Motor neuron (in vitro differentiated cells): ENCODE measurements around the gene FBXO31. TPM values are rescaled to one million over a fixed set of nuclear protein-coding genes. Genes with fewer than 3 reads are reported as not detected.

Experiments used
- ATAC-seq, 8 experiments: fragments of 200-7000 bp; cut with Tn5 transposase; replicated peaks in 6 of 8; 2 replicates each; pipeline ENCODE4 v1.8.0; 2021; ENCODE audit warnings: mild to moderate bottlenecking in 8 of 8, moderate library complexity in 8 of 8
- H3K27ac ChIP-seq, 2 donors: fragments of 250-450 bp; sonication (Bioruptor Pico); 2 replicates each; pipeline ENCODE4 v1.9.0; 2021; ENCODE audit warnings: antibody characterized with exemption in 2 of 2, mild to moderate bottlenecking in 2 of 2, moderate library complexity in 1 of 2
- H3K4me1 ChIP-seq, 2 donors: fragments of 250-450 bp; sonication (Bioruptor Pico); replicated peaks in 1 of 2; 2 replicates each; pipeline ENCODE4 v1.6.1; 2021; ENCODE audit warnings: antibody characterized with exemption in 2 of 2, mild to moderate bottlenecking in 2 of 2, moderate library complexity in 1 of 2
- H3K4me3 ChIP-seq, 5 donors: fragments of 250-450 bp; sonication (Bioruptor Pico); 2 replicates each; pipeline ENCODE4 v1.9.0; 2021; ENCODE audit warnings: antibody characterized with exemption in 5 of 5, mild to moderate bottlenecking in 5 of 5, moderate library complexity in 4 of 5
- WGBS, 10 experiments: fragments of 450-650 bp; shearing (Covaris generic); methylation state at CpG; one replicate each; pipeline ENCODE4 v1.0.0; 2022; 5-methylcytosine and 5-hydroxymethylcytosine counted together
- in situ Hi-C, 9 experiments: fragments of 400-800 bp; cut with MboI; loops; one replicate each; pipeline ENCODE4 v1.15.0; 2021; ENCODE audit warnings: low sequenced_read_pairs in 9 of 9, low pct_unique_long_range_greater_than_20kb in 2 of 9; ENCODE audit not compliant: unreplicated experiment in 9 of 9
- total RNA-seq, 8 experiments: library from RNA; unstranded; fragments of 300-600 nt; gene quantifications; 2 replicates each; pipeline versions ENCODE4 v1.2.3 to v1.2.4, GENCODE V29; 2022

FBXO31 gene
- total RNA-seq, 8 experiments from 2014 or later: 12.2 to 23.2 (median 18.0) TPM

GRCh38 chr16:87418644-87419043 lies 35.1 kb upstream of the FBXO31 start:
- ATAC-seq: no peak
- Histone ChIP-seq H3K4me3 (no peak overlapping the region), H3K27ac (no peak overlapping the region), H3K4me1 (no peaks in the 10 kb centered on the region)
- in situ Hi-C loops: loop anchor here in 1 of 9 experiments (25.0 kb wide), 1 partner anchor 219 kb away; no protein-coding TSS in a partner anchor
- WGBS, 10 experiments: 77 to 100% (median 90%) methylated on average over 1 to 6 of the region's 6 CpGs; no CpG with 5 or more reads in 3 of the 10 experiments

GRCh38 chr16:87418216-87418615 lies 34.6 kb upstream of the FBXO31 start:
- ATAC-seq: no peak
- Histone ChIP-seq H3K4me3 (no peak overlapping the region), H3K27ac (no peak overlapping the region), H3K4me1 (no peaks in the 10 kb centered on the region)
- in situ Hi-C loops: loop anchor here in 1 of 9 experiments (25.0 kb wide), 1 partner anchor 219 kb away; no protein-coding TSS in a partner anchor
- 88 to 100% (median 93%) methylated on average over 1 to 13 of the region's 18 CpGs; no CpG with 5 or more reads in 3 of the 10 experiments for WGBS, 10 experiments

DNA sequence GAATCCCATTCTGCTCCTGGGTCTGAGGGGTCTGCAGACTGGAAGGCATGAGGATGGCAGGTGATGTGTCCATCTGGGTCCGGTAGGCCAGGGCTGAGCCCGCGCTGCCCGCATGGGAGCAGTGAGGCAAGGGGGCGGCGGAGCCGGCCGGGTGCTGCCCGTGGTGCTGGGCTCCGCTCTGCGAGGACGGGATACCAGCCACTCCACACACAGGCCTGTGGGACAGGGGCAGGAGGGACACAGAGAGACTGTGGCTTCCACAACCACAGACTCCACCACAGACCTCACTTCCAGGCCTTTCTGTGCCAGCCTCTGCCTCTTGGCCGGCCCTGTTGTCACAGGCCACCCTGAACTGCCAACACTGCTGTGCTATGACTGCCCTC lies 33.9 kb upstream of the FBXO31 start:
- Histone ChIP-seq H3K4me1 (no peaks in the 10 kb centered on the region), H3K4me3 (no peak overlapping the region), H3K27ac (no peak overlapping the region)
- in situ Hi-C loops: loop anchor here in 1 of 9 experiments (25.0 kb wide), 1 partner anchor 220 kb away; no protein-coding TSS in a partner anchor
- peak in 2 of 8 experiments; percentile 25 to 27 for ATAC-seq
- 100% methylated on average over 1 of the region's 13 CpGs; no CpG with 5 or more reads in 8 of the 10 experiments for WGBS, 10 experiments

DNA sequence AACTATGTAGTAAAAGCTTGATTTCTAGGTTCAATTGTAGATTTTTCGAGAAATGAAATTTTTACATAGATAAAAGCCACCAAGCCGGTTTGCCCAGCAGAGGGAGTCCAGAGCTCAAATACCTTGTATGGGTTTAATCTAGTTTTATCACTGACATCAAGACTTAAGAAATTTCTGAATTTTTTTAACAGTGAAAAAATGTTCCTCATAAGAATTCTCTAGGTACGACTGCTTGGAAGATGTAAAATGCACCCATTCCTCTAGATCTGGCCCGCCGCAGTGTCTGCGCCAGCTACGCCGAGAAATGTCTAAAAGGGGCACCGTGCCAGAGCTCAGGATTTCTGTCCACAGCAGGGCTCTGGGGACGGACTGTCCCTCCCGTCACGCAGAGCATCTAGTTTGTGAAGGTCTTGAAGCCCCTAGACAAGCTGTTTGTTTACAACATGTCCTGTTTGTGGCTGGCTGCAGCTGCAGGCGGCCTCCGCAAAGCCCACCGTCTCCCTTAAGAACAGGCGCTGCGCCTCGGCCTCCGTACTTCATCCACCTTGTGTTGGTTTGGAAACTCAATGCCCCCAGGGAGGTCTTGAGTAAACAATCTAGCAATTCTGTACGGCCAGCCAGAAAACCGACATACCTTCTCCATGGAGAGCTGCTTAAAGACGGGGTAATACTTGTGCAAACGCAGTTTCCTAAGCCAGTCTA lies 33.4 kb upstream of the FBXO31 start:
- ATAC-seq: peak in 2 of 8 experiments; percentile 19 to 71
- Histone ChIP-seq H3K27ac (no peak overlapping the region), H3K4me1 (no peaks in the 10 kb centered on the region), H3K4me3 (no peak overlapping the region)
- WGBS, 10 experiments: 54 to 100% (median 82%) methylated on average over 1 to 16 of the region's 23 CpGs; no CpG with 5 or more reads in 1 of the 10 experiments
- in situ Hi-C loops: loop anchor here in 1 of 9 experiments (25.0 kb wide), 1 partner anchor 220 kb away; no protein-coding TSS in a partner anchor

DNA sequence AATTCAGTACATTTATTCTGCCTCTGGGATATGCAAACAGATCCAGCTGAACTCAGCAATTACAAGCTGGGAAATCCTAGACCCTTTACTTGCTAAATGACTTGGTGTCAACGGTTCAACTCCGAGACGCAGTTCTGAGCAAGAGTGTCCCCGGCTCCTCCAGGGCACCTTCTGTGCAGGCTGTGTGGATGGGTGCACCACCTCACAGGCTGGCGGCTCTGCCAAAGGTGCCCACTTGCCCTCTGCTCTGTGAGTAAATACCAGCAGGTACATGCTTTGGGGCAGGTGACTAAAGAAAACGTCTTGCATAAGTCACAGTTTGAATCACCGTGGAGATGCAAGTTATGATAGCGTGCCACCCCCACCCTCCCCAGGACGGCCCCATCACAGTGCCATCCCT lies 31.9 kb upstream of the FBXO31 start:
- no peaks in the 10 kb centered on the region for H3K4me1 ChIP-seq
- in situ Hi-C loops: loop anchor here in 1 of 9 experiments (25.0 kb wide), 1 partner anchor 222 kb away; no protein-coding TSS in a partner anchor
- no peak for ATAC-seq
- no peak overlapping the region for H3K27ac ChIP-seq
- no peak overlapping the region for H3K4me3 ChIP-seq
- 72 to 100% (median 89%) methylated on average over 1 to 5 of the region's 9 CpGs; no CpG with 5 or more reads in 5 of the 10 experiments for WGBS, 10 experiments

DNA sequence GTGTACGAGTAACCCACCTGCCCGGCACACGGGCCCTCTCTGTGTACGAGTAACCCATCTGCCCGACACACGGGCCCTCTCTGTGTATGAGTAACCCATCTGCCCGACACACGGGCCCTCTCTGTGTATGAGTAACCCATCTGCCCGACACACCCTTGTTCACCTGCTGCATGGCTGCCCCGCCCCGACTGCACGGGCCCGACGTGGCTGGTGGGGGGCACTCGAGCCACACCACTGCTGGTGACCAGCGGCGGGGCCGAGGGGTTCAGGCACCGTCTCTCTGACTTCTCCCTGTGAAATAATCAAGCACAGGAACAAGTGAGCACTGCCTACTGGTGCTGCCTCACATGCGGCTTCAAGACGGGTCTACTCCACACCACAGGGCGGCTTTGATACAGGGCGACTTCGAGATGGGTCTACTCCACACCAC lies 30.7 kb upstream of the FBXO31 start:
- in situ Hi-C loops: loop anchor here in 1 of 9 experiments (25.0 kb wide), 1 partner anchor 223 kb away; no protein-coding TSS in a partner anchor
- ATAC-seq: peak in 1 of 8 experiments; percentile 61
- no peak overlapping the region for H3K4me3 ChIP-seq
- 83 to 100% (median 100%) methylated on average over 1 to 5 of the region's 24 CpGs; no CpG with 5 or more reads in 7 of the 10 experiments for WGBS, 10 experiments
- no peak overlapping the region for H3K27ac ChIP-seq
- H3K4me1 ChIP-seq: no peaks in the 10 kb centered on the region

GRCh38 chr16:87412996-87413421 lies 29.4 kb upstream of the FBXO31 start:
- H3K4me3 ChIP-seq: no peak overlapping the region
- WGBS, 10 experiments: 80 to 100% (median 100%) methylated on average over 1 to 3 of the region's 27 CpGs; no CpG with 5 or more reads in 6 of the 10 experiments
- peak in 4 of 8 experiments; percentile 6 to 30 (median 24) for ATAC-seq
- in situ Hi-C loops: loop anchor here in 1 of 9 experiments (25.0 kb wide), 1 partner anchor 224 kb away; no protein-coding TSS in a partner anchor
- H3K27ac ChIP-seq: no peak overlapping the region
- no peaks in the 10 kb centered on the region for H3K4me1 ChIP-seq

DNA sequence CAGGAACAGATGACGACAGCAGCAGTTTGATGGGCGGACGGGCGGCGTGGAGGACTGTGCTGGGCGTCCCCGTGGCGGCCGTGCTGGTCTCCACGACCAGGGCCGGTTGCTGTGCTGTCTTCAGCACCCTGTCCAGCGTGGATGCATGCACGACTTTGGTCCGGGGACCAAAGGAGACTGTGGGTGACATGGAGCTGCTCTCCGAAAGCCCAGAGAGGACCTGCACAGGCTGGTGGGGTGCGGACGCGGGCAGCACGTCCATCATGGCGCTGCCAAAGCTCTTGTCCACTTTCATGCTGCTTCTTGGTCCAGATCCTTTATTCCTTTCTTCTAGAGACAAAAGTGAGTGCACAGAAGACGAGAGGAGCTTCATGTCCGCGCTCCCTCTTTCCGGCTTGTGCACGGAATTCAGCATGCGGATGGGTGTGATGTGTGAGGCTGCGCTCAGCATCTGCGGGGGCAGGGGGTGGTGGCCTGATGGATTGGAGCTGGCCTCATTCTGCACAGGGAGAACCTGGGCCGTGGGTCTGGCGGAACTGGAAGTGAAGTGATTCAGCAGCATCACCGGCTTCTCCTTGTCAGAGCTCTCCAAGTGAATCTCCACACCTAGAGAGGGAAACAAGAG lies 28.9 kb upstream of the FBXO31 start:
- no peak overlapping the region for H3K27ac ChIP-seq
- WGBS, 10 experiments: 80 to 100% (median 93%) methylated on average over 1 to 16 of the region's 31 CpGs; no CpG with 5 or more reads in 5 of the 10 experiments
- H3K4me3 ChIP-seq: no peak overlapping the region
- ATAC-seq: peak in 5 of 8 experiments; percentile 4 to 33 (median 28)
- no peaks in the 10 kb centered on the region for H3K4me1 ChIP-seq
- in situ Hi-C loops: loop anchor here in 1 of 9 experiments (25.0 kb wide), 1 partner anchor 225 kb away; no protein-coding TSS in a partner anchor

GRCh38 chr16:87411375-87412271 lies 28.0 kb upstream of the FBXO31 start:
- H3K27ac ChIP-seq: no peak overlapping the region
- H3K4me3 ChIP-seq: no peak overlapping the region
- H3K4me1 ChIP-seq: no peaks in the 10 kb centered on the region
- ATAC-seq: peak in 5 of 8 experiments; percentile 13 to 23 (median 19)
- WGBS, 10 experiments: 89 to 100% (median 96%) methylated on average over 2 to 16 of the region's 49 CpGs; no CpG with 5 or more reads in 2 of the 10 experiments
- in situ Hi-C loops: loop anchor here in 1 of 9 experiments (25.0 kb wide), 1 partner anchor 226 kb away; no protein-coding TSS in a partner anchor

DNA sequence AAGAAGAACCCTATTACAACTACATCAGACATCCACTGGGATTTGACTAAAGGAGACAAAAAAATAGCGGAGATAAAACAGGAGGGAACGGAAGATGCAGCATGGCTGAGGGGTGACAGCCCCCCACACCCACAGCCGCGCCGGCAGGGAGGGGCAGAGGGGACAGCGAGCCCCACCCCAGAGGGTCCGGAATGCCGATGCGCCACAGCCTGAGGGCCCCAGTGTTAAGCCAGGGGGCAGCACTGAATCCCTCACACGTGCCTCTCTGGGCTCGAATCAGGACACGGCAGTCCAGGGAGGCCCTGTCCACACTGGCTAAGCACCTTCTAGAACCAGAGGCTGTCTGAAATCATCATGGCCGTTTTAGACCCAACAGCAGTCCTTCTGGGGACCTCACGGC lies 27.4 kb upstream of the FBXO31 start:
- 83 to 100% (median 93%) methylated on average over 1 to 4 of the region's 14 CpGs; no CpG with 5 or more reads in 5 of the 10 experiments for WGBS, 10 experiments
- in situ Hi-C loops: loop anchor here in 1 of 9 experiments (25.0 kb wide), 1 partner anchor 226 kb away; no protein-coding TSS in a partner anchor
- H3K27ac ChIP-seq: no peak overlapping the region

GRCh38 chr16:87410530-87410929 lies 27.0 kb upstream of the FBXO31 start:
- H3K4me3 ChIP-seq: no peak overlapping the region
- H3K4me1 ChIP-seq: no peaks in the 10 kb centered on the region
- WGBS, 10 experiments: 80 to 97% (median 96%) methylated on average over 1 to 6 of the region's 11 CpGs; no CpG with 5 or more reads in 6 of the 10 experiments
- H3K27ac ChIP-seq: no peak overlapping the region
- ATAC-seq: no peak
- in situ Hi-C loops: loop anchor here in 1 of 9 experiments (25.0 kb wide), 1 partner anchor 227 kb away; no protein-coding TSS in a partner anchor

More for the DNA sequence above, 27.4 kb upstream of the FBXO31 start:
- peak in 2 of 8 experiments; percentile 12 to 25 for ATAC-seq
- H3K4me1 ChIP-seq: no peaks in the 10 kb centered on the region
- H3K4me3 ChIP-seq: no peak overlapping the region

DNA sequence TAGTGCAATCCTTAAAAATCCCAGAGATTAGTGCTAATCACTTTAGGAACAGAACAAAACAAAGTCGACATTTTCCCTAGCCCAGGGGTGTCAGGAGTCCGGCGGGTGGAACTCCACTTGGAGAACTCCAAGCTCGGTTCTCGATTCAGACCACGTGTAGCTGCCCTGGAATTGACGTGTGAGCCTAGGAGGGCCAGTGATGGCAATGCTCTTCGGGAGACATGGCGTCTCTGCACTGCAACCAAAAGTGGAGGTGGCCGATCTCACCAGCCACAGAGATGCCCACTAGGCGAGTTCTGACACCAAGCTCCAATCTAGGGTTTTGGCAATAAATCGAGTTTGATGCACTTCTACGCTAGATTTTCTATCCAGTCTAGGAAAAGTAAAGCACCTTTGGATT lies 26.2 kb upstream of the FBXO31 start:
- in situ Hi-C loops: loop anchor here in 1 of 9 experiments (25.0 kb wide), 1 partner anchor 228 kb away; no protein-coding TSS in a partner anchor
- Histone ChIP-seq H3K4me1 (no peaks in the 10 kb centered on the region), H3K27ac (no peak overlapping the region), H3K4me3 (no peak overlapping the region)
- no peak for ATAC-seq
- WGBS, 10 experiments: 60 to 100% (median 98%) methylated on average over 1 to 10 of the region's 13 CpGs; no CpG with 5 or more reads in 2 of the 10 experiments
